ENCODE results near the gene CYFIP2.

GRCh38 chr5:157387683-157388093 is 121.8 kb downstream of the CYFIP2 start:
- TF ChIP-seq POLR2A (IDR thresholded peaks at IDR 0.05; ENCODE audit: low read depth, low read length), result no peak
- TF ChIP-seq TAF1 (IDR thresholded peaks at IDR 0.05; ENCODE audit: borderline replicate concordance, low read depth, low read length), result no peak
- no peak for TF ChIP-seq POLR2AphosphoS5 (IDR thresholded peaks at IDR 0.05; ENCODE audit: low read depth, low read length)
